B cell (primary cell): ENCODE results near the gene PCGF5.

Experiments used
- CTCF ChIP-seq: fragments of 200-600 bp; IDR thresholded peaks from one replicate; pipeline ENCODE4 v1.8.0; 2022; ENCODE audit warnings: antibody characterized with exemption, mild to moderate bottlenecking
- EZH2 ChIP-seq: IDR thresholded peaks from 2 replicates; pipeline ENCODE4 v1.6.1; 2012; ENCODE audit warnings: borderline replicate concordance, low read depth, mild to moderate bottlenecking, moderate library complexity, low read length; ENCODE audit not compliant: insufficient read depth, poor library complexity, severe bottlenecking

DNA sequence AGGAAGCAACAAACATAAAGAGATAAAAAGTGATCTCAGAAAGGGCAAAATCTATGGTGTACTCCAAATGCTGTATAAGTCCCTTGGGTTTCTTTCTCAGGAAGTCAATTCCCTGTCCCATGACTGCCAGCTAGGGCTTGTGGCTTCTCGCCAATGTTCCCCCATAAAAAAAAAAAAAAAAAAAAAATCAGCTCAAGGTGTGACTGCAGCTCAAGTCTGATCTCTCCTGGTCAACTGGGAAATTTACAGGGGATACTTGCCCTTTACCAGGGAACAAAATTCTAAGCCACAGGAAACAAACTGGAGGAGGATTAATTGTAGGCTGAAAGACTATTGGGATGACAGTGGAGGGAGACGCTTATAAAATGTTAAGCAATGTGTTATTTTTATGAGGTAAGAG is 76.0 kb downstream of the PCGF5 start:
- TF ChIP-seq CTCF (no peak), EZH2 (no peak)
